ENCODE data around the gene MRGPRE.

Gene MRGPRE

DNA sequence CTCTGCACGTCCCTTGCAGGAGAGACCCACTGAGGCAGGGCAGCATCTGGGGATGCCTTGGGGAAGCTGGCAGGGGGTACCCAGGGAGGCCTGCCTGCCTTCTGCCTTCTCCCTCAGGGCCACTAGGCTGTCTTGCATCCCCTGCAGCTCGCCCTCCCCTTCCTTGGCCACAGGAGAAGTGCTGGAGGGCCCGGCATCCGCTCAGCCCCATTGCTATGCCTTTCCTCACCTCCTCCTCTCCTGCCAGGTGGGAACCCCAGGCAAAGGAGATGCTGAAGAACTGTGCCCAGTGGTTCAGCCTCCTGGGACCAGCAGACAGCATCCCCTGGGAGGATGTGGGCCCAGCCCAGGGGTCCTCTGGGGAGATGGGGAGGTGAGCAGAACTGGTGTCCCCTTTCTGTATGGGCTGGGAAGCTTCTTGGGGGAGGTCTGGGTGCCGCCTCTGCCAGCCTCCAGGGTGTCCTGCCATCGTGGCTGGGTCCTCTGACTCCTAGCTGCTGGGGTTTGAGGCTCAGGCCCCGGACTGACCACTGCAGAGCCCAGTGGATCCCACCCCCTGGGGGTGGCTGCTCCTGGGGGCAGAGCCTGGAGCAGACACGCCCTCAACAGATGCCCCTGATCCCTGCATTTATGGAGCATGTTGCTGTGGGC, 34.2 kb downstream of the MRGPRE start:
- DNase-seq, result no peak
- TF ChIP-seq, protein P1, sequence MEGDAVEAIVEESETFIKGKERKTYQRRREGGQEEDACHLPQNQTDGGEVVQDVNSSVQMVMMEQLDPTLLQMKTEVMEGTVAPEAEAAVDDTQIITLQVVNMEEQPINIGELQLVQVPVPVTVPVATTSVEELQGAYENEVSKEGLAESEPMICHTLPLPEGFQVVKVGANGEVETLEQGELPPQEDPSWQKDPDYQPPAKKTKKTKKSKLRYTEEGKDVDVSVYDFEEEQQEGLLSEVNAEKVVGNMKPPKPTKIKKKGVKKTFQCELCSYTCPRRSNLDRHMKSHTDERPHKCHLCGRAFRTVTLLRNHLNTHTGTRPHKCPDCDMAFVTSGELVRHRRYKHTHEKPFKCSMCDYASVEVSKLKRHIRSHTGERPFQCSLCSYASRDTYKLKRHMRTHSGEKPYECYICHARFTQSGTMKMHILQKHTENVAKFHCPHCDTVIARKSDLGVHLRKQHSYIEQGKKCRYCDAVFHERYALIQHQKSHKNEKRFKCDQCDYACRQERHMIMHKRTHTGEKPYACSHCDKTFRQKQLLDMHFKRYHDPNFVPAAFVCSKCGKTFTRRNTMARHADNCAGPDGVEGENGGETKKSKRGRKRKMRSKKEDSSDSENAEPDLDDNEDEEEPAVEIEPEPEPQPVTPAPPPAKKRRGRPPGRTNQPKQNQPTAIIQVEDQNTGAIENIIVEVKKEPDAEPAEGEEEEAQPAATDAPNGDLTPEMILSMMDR (IDR thresholded peaks at IDR 0.05), result no peak
- no peak overlapping the region for H3K27ac Mint-ChIP-seq
- no peak overlapping the region for H3K4me3 Mint-ChIP-seq
- no peaks in the 10 kb centered on the region for H3K9me3 Mint-ChIP-seq
- peaks cover 39% of the 10 kb centered on the region for H3K27me3 Mint-ChIP-seq (ENCODE audit: low read depth, poor library complexity)
- peaks cover 29% of the 10 kb centered on the region for H3K4me1 Mint-ChIP-seq
- H3K36me3 Mint-ChIP-seq (ENCODE audit: low read depth), result no peaks in the 10 kb centered on the region

DNA sequence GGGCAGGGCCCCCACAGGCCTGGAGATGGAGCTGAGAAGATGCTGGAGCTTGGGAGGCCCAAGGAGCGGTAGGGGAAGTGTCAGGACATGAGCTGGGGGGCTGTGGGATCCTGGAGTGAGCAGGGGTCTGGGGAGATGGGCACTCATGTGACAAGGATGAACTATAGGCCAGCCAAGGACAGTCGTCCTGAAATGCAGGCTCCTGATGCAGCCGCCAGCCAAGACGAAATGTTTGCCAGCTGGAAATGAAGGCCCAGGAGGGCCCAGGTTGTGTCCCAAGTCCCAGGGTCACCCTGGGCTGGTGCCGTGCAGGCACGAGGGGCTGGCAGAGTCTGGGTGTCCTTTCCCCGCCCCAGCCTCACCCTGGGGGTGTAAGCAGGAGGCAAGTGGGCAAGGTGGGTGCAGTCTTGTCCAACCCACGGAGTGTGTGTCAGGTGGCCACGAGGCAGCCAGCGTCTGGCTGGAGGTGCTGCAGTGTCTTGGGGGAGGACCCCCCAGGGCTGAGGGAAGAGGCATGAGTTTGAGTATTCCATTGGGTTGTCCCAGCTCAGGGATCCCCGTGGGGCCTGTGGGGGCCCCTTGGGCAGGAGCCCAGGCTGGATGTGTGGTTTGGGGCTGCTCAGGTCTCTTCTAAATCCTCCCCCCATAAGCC, 35.0 kb downstream of the MRGPRE start:
- Mint-ChIP-seq H3K27ac (no peak overlapping the region), H3K9me3 (peaks cover under 1% of the 10 kb centered on the region), H3K4me1 (peaks cover 24% of the 10 kb centered on the region), H3K36me3 (ENCODE audit: low read depth) (no peaks in the 10 kb centered on the region), H3K4me3 (no peak overlapping the region), H3K27me3 (ENCODE audit: low read depth, poor library complexity) (peaks cover 31% of the 10 kb centered on the region)
- no peak for DNase-seq
- TF ChIP-seq, protein P1 (IDR thresholded peaks at IDR 0.05), result no peak

DNA sequence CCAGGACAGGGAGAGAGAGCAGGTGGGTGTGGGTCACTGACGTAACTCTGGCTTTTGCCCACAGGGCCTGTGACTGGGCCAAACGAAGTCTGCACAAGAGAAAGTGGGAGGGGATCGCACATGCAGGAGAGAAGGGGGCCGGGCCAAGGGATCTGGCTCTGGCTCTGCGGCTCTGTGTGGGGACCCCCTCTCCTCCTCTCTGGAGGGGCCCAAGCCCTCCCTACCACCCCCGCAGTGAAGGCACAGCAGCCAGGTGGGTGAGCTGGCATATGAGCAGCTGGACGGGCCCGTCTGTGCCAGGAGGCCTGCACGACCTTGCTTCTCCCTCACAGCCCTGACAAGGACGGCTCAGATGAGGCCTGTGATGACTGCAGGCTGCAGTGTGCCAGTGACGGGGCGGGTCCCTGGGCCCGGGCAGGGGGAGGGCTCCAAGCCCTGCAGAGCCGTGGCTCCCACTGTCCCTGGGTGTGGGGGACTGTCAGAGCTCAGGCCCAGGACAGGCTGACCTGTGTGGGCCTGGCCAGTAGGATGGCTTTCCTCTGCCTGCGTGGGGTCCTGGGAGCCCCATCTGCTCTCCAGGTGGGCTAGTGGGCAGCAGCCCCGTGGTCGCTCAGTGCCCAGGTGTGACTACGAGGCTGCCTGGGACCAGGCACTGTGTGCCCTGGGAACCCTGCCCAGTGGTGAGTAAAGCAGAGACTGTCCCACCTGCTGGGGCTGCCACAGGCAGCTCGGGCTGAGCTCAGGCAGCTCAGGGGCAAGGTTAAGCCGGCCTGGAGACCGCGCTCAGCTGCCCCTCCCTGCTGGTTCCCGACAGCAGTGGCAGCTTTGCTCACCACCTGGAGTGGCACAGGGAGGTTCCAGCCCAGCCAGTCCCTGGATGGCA, 35.8 kb downstream of the MRGPRE start:
- H3K4me1 Mint-ChIP-seq, result peaks cover 24% of the 10 kb centered on the region
- H3K9me3 Mint-ChIP-seq, result peaks cover 4% of the 10 kb centered on the region
- no peak overlapping the region for H3K4me3 Mint-ChIP-seq
- DNase-seq, result no peak
- TF ChIP-seq, protein P1 (IDR thresholded peaks at IDR 0.05), result no peak
- peaks cover 23% of the 10 kb centered on the region for H3K27me3 Mint-ChIP-seq (ENCODE audit: low read depth, poor library complexity)
- H3K36me3 Mint-ChIP-seq (ENCODE audit: low read depth), result no peaks in the 10 kb centered on the region
- H3K27ac Mint-ChIP-seq, result peak overlapping the region; percentile 24

DNA sequence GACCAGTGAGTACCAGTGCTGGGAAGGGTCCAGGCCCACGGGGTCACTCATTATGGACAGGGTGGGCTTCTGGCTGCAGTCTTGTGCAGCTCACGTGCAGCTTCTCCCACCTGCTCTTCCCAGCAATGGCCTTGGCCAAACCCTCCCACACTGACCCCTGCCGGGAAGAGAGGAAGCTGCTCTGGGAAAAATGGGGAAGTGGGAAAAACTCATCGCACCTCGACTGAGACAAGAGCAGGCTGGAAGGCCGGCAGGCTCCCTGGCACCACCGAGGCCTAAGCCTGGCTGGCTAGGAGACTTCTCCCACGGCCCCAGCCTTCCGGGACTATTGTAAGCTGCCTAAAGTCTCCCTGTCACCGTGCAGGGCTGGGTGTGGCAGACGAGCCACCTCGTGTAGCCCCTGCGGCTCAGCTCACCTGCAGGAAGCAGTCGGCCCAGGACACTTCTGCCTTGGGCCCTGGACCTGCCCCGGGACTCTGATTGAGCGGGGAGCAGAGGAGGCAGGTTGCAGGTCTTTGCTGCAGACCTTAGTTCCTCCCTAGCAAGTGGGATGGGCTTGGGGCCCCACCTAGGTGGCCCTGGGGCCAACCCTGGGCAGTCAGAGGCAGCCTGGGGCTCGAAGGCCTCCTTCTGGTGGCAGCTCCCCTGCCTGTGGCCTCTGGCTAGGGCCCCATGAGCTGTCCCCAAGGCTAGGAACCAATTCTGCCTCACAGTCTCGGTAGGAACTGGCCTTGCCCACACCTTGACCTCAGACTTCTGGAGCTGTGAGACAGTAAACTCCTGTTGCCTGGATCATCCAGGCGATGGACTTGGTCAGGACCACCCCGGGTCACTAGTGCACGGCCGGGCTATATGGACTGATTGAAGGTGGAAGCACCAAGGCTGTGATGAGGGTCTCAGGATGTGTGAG, 36.7 kb downstream of the MRGPRE start:
- Mint-ChIP-seq H3K9me3 (peaks cover 4% of the 10 kb centered on the region), H3K4me3 (no peak overlapping the region), H3K36me3 (ENCODE audit: low read depth) (no peaks in the 10 kb centered on the region), H3K27ac (peak overlapping the region; percentile 24), H3K27me3 (ENCODE audit: low read depth, poor library complexity) (peaks cover 14% of the 10 kb centered on the region), H3K4me1 (peaks cover 24% of the 10 kb centered on the region)
- peak; percentile 41 for DNase-seq
- TF ChIP-seq, protein P1 (IDR thresholded peaks at IDR 0.05), result peak; percentile 38

DNA sequence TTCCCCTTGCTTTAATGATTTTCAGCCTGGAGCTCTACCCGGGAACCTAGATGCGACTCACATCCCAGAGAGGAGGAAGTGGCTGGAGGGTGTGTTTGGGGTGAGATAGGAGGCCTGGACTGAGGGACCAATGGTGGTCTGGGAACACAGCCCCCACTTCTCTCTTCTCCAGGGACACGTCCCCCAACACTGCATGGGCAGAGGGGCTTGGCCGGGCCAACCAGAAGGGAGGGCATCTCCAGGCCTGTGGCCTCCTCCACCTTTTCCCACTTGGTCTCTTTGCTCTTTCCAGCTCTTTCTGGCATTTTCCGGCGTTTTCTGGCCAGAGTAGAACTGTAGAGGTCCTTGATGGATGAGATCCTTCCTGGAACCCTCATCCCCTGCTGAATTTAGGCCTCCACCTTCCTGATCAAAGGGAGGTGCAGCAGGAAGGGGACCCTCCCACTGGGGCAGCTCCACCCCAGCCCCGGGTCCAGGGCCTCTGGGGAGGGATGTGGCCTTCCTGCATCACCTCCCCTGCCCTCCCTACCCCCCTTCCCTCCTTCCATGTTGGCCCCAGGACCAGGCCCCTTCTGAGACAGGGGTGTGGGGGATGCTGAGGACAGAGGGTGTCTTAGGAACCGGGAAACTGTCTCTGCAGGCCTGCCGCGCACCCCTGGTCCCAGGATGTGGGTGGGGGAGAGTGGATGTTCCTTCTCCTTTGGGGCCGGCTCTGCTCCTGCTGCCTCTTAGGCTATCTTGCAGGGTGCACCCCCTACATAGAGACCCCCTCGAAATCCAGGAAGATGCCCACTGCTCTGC, 38.0 kb downstream of the MRGPRE start:
- TF ChIP-seq, protein P1 (IDR thresholded peaks at IDR 0.05), result no peak
- no peak overlapping the region for H3K27ac Mint-ChIP-seq
- H3K27me3 Mint-ChIP-seq (ENCODE audit: low read depth, poor library complexity), result peaks cover 11% of the 10 kb centered on the region
- DNase-seq, result no peak
- H3K4me1 Mint-ChIP-seq, result peaks cover 33% of the 10 kb centered on the region
- no peak overlapping the region for H3K4me3 Mint-ChIP-seq
- peaks cover 4% of the 10 kb centered on the region for H3K9me3 Mint-ChIP-seq
- H3K36me3 Mint-ChIP-seq (ENCODE audit: low read depth), result no peaks in the 10 kb centered on the region

All from nephron progenitor cell (in vitro differentiated cells).